ENCODE results near the gene ABHD15. TPM values are rescaled to one million over a fixed set of nuclear protein-coding genes. Genes with fewer than 3 reads are reported as not detected.
A peak's percentile ranks its signal among the peaks of the same experiment; 100 is the strongest.

The ABHD15 gene
- total RNA-seq (2014; rRNA removed; shearing (Covaris generic); ENCODE audit: low replicate concordance), result 9.0 and 17.4 TPM in 2 replicates

- DNase-seq, result peak; percentile 91
- peaks cover 30% of the 10 kb centered on the region for H3K4me1 ChIP-seq (ENCODE audit: low read length)
- H3K27me3 ChIP-seq (ENCODE audit: low read length), result no peaks in the 10 kb centered on the region
- no peaks in the 10 kb centered on the region for H3K9me2 ChIP-seq (replicated peaks; ENCODE audit: insufficient read depth, low read length)
- no peaks in the 10 kb centered on the region for H3K9me3 ChIP-seq (ENCODE audit: low read length)
- H3K36me3 ChIP-seq (ENCODE audit: insufficient read depth, low read length), result peaks cover 9% of the 10 kb centered on the region; the same call in 1 of the 2 replicates
- H3K79me2 ChIP-seq (ENCODE audit: low read length), result peaks cover 37% of the 10 kb centered on the region
- H3K27ac ChIP-seq (ENCODE audit: low read length), result peak within 1 kb of the TSS; percentile 89
- H3K4me3 ChIP-seq (ENCODE audit: low read length), result peak within 1 kb of the TSS; percentile 86
- peaks cover 10% of the 10 kb centered on the region; the same call in 1 of the 2 replicates for H4K20me1 ChIP-seq (ENCODE audit: insufficient read depth, low read depth, low read length)
- H2AFZ ChIP-seq (ENCODE audit: low read length), result peak within 1 kb of the TSS; percentile 55
- peak within 1 kb of the TSS; percentile 87 for H3K4me2 ChIP-seq (ENCODE audit: low read depth, low read length, poor library complexity, severe bottlenecking)
- H3K9ac ChIP-seq (ENCODE audit: low read length), result peak within 1 kb of the TSS; percentile 89
These were observed at the start of gene ABHD15 for GRCh38 chr17:29566473-29567303. Gene ABHD15 (minus strand): TSS chr17:29567037. CDS start chr17:29566966, 71 bp downstream.

GRCh38 chr17:29615492-29616299, 48.9 kb upstream of the ABHD15 start:
- Histone ChIP-seq H3K9me2 (replicated peaks; ENCODE audit: insufficient read depth, low read length) (no peaks in the 10 kb centered on the region), H2AFZ (ENCODE audit: low read length) (no peak overlapping the region), H3K4me3 (ENCODE audit: low read length) (peak overlapping the region; percentile 48), H3K9ac (ENCODE audit: low read length) (peak overlapping the region; percentile 41), H3K4me1 (ENCODE audit: low read length) (peaks cover 33% of the 10 kb centered on the region), H3K27ac (ENCODE audit: low read length) (no peak overlapping the region), H3K4me2 (ENCODE audit: low read depth, low read length, poor library complexity, severe bottlenecking) (peak overlapping the region; percentile 56), H3K9me3 (ENCODE audit: low read length) (no peaks in the 10 kb centered on the region), H3K27me3 (ENCODE audit: low read length) (no peaks in the 10 kb centered on the region), H3K36me3 (ENCODE audit: insufficient read depth, low read length) (no peaks in the 10 kb centered on the region), H4K20me1 (ENCODE audit: insufficient read depth, low read depth, low read length) (peaks cover 11% of the 10 kb centered on the region; the same call in 1 of the 2 replicates), H3K79me2 (ENCODE audit: low read length) (no peaks in the 10 kb centered on the region)
- peak; percentile 94 for DNase-seq

GRCh38 chr17:29615048-29615385, 48.2 kb upstream of the ABHD15 start:
- Histone ChIP-seq H3K9me3 (ENCODE audit: low read length) (no peaks in the 10 kb centered on the region), H3K9ac (ENCODE audit: low read length) (peak overlapping the region; percentile 34), H3K9me2 (replicated peaks; ENCODE audit: insufficient read depth, low read length) (no peaks in the 10 kb centered on the region), H3K4me1 (ENCODE audit: low read length) (peaks cover 33% of the 10 kb centered on the region), H3K79me2 (ENCODE audit: low read length) (no peaks in the 10 kb centered on the region), H2AFZ (ENCODE audit: low read length) (no peak overlapping the region), H3K4me3 (ENCODE audit: low read length) (peak overlapping the region; percentile 39; the same call in 1 of the 2 replicates), H4K20me1 (ENCODE audit: insufficient read depth, low read depth, low read length) (peaks cover 11% of the 10 kb centered on the region; the same call in 1 of the 2 replicates), H3K36me3 (ENCODE audit: insufficient read depth, low read length) (no peaks in the 10 kb centered on the region), H3K4me2 (ENCODE audit: low read depth, low read length, poor library complexity, severe bottlenecking) (peak overlapping the region; percentile 56), H3K27ac (ENCODE audit: low read length) (no peak overlapping the region), H3K27me3 (ENCODE audit: low read length) (no peaks in the 10 kb centered on the region)
- DNase-seq, result peak; percentile 59

GRCh38 chr17:29614349-29615047, 47.7 kb upstream of the ABHD15 start:
- Histone ChIP-seq H3K9me2 (replicated peaks; ENCODE audit: insufficient read depth, low read length) (no peaks in the 10 kb centered on the region), H3K79me2 (ENCODE audit: low read length) (no peaks in the 10 kb centered on the region), H3K4me3 (ENCODE audit: low read length) (no peak overlapping the region), H3K36me3 (ENCODE audit: insufficient read depth, low read length) (no peaks in the 10 kb centered on the region), H3K9ac (ENCODE audit: low read length) (no peak overlapping the region), H3K27ac (ENCODE audit: low read length) (no peak overlapping the region), H3K27me3 (ENCODE audit: low read length) (no peaks in the 10 kb centered on the region), H3K9me3 (ENCODE audit: low read length) (no peaks in the 10 kb centered on the region), H2AFZ (ENCODE audit: low read length) (no peak overlapping the region), H3K4me2 (ENCODE audit: low read depth, low read length, poor library complexity, severe bottlenecking) (peak overlapping the region; percentile 56), H4K20me1 (ENCODE audit: insufficient read depth, low read depth, low read length) (peaks cover 11% of the 10 kb centered on the region; the same call in 1 of the 2 replicates), H3K4me1 (ENCODE audit: low read length) (peaks cover 33% of the 10 kb centered on the region)
- DNase-seq, result no peak

GRCh38 chr17:29613856-29614255, 47.0 kb upstream of the ABHD15 start:
- Histone ChIP-seq H3K27me3 (ENCODE audit: low read length) (no peaks in the 10 kb centered on the region), H3K27ac (ENCODE audit: low read length) (no peak overlapping the region), H3K4me1 (ENCODE audit: low read length) (peaks cover 33% of the 10 kb centered on the region), H3K4me3 (ENCODE audit: low read length) (no peak overlapping the region), H2AFZ (ENCODE audit: low read length) (no peak overlapping the region), H3K36me3 (ENCODE audit: insufficient read depth, low read length) (no peaks in the 10 kb centered on the region), H3K9me3 (ENCODE audit: low read length) (no peaks in the 10 kb centered on the region), H3K9me2 (replicated peaks; ENCODE audit: insufficient read depth, low read length) (no peaks in the 10 kb centered on the region), H4K20me1 (ENCODE audit: insufficient read depth, low read depth, low read length) (peaks cover 11% of the 10 kb centered on the region; the same call in 1 of the 2 replicates), H3K9ac (ENCODE audit: low read length) (no peak overlapping the region), H3K4me2 (ENCODE audit: low read depth, low read length, poor library complexity, severe bottlenecking) (no peak overlapping the region), H3K79me2 (ENCODE audit: low read length) (no peaks in the 10 kb centered on the region)
- no peak for DNase-seq

- Histone ChIP-seq H3K79me2 (ENCODE audit: low read length) (no peaks in the 10 kb centered on the region), H3K4me1 (ENCODE audit: low read length) (peaks cover 29% of the 10 kb centered on the region), H3K27ac (ENCODE audit: low read length) (no peak overlapping the region), H3K9me3 (ENCODE audit: low read length) (no peaks in the 10 kb centered on the region), H2AFZ (ENCODE audit: low read length) (no peak overlapping the region), H3K4me2 (ENCODE audit: low read depth, low read length, poor library complexity, severe bottlenecking) (no peak overlapping the region), H4K20me1 (ENCODE audit: insufficient read depth, low read depth, low read length) (peaks cover 11% of the 10 kb centered on the region; the same call in 1 of the 2 replicates), H3K9me2 (replicated peaks; ENCODE audit: insufficient read depth, low read length) (no peaks in the 10 kb centered on the region), H3K27me3 (ENCODE audit: low read length) (no peaks in the 10 kb centered on the region), H3K9ac (ENCODE audit: low read length) (no peak overlapping the region), H3K36me3 (ENCODE audit: insufficient read depth, low read length) (no peaks in the 10 kb centered on the region), H3K4me3 (ENCODE audit: low read length) (no peak overlapping the region)
- no peak for DNase-seq
These were observed 46.6 kb upstream of the ABHD15 start for GRCh38 chr17:29613352-29613837.

- no peak overlapping the region for H3K9ac ChIP-seq (ENCODE audit: low read length)
- DNase-seq, result no peak
- no peaks in the 10 kb centered on the region for H3K79me2 ChIP-seq (ENCODE audit: low read length)
- peaks cover 11% of the 10 kb centered on the region; the same call in 1 of the 2 replicates for H4K20me1 ChIP-seq (ENCODE audit: insufficient read depth, low read depth, low read length)
- no peak overlapping the region for H3K4me2 ChIP-seq (ENCODE audit: low read depth, low read length, poor library complexity, severe bottlenecking)
- H3K4me3 ChIP-seq (ENCODE audit: low read length), result no peak overlapping the region
- no peak overlapping the region for H3K27ac ChIP-seq (ENCODE audit: low read length)
- H3K27me3 ChIP-seq (ENCODE audit: low read length), result no peaks in the 10 kb centered on the region
- peaks cover 23% of the 10 kb centered on the region for H3K4me1 ChIP-seq (ENCODE audit: low read length)
- H2AFZ ChIP-seq (ENCODE audit: low read length), result no peak overlapping the region
- H3K36me3 ChIP-seq (ENCODE audit: insufficient read depth, low read length), result no peaks in the 10 kb centered on the region
- H3K9me2 ChIP-seq (replicated peaks; ENCODE audit: insufficient read depth, low read length), result no peaks in the 10 kb centered on the region
- no peaks in the 10 kb centered on the region for H3K9me3 ChIP-seq (ENCODE audit: low read length)
These were observed 45.8 kb upstream of the ABHD15 start for GRCh38 chr17:29612404-29613280.

Measured in Karpas-422 (cell line).